HEK293T (cell line): Measurements from ENCODE around the gene EXD3.

Source experiments
- ARNT ChIP-seq: fragments of 450-650 bp; IDR thresholded peaks from 2 replicates; pipeline ENCODE4 v1.6.1; 2017; ENCODE audit warnings: mild to moderate bottlenecking
- BHLHE40 ChIP-seq: fragments of 450-650 bp; IDR thresholded peaks from 2 replicates; pipeline ENCODE4 v1.6.1; 2016; ENCODE audit warnings: mild to moderate bottlenecking, moderate library complexity, borderline replicate concordance
- FOXM1 ChIP-seq: fragments of 450-650 bp; IDR thresholded peaks from 2 replicates; pipeline ENCODE4 v1.6.1; 2017; ENCODE audit warnings: mild to moderate bottlenecking, borderline replicate concordance
- HDGF ChIP-seq: fragments of 450-650 bp; IDR thresholded peaks from 2 replicates; pipeline ENCODE4 v1.6.1; 2017; ENCODE audit warnings: antibody characterized with exemption, borderline replicate concordance
- NFRKB ChIP-seq: fragments of 450-650 bp; IDR thresholded peaks from 2 replicates; pipeline ENCODE4 v1.6.1; 2016; ENCODE audit warnings: mild to moderate bottlenecking, moderate library complexity
- SP1 ChIP-seq: fragments of 450-650 bp; IDR thresholded peaks from 2 replicates; pipeline ENCODE4 v1.6.1; 2017
- SUZ12 ChIP-seq: fragments of 450-650 bp; IDR thresholded peaks from 2 replicates; pipeline ENCODE4 v1.6.1; 2016; ENCODE audit warnings: mild to moderate bottlenecking
- TARDBP ChIP-seq: fragments of 450-650 bp; IDR thresholded peaks from 2 replicates; pipeline ENCODE4 v1.6.1; 2016
- TF ChIP-seq, protein P1 (sequence below): fragments of 450-650 bp; IDR thresholded peaks from 2 replicates; pipeline ENCODE4 v1.6.1; 2016

DNA sequence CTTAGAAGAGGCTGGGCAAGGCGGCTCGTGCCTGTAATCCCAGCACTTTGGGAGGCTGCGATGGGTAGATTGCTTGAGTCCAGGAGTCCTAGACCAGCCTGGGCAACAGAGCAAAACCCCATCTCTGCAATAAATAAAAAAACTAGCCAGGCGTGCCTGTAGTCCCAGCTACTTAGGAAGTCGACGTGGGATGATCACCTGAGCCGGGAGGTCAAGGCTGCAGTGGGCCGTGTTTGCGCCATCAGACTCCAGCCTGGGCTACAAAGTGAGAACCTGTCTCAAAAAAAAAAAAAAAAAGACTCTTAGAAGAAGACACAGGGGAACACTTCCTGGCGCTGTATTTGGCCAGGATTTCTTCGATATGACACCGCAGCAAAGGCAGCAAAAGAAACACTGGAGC lies 97.2 kb downstream of the EXD3 start:
- no peak for TF ChIP-seq SP1
- TF ChIP-seq SUZ12, result no peak
- TF ChIP-seq TARDBP, result no peak
- no peak for TF ChIP-seq ARNT
- no peak for TF ChIP-seq HDGF
- no peak for TF ChIP-seq NFRKB
- TF ChIP-seq BHLHE40, result no peak
- TF ChIP-seq, protein P1, sequence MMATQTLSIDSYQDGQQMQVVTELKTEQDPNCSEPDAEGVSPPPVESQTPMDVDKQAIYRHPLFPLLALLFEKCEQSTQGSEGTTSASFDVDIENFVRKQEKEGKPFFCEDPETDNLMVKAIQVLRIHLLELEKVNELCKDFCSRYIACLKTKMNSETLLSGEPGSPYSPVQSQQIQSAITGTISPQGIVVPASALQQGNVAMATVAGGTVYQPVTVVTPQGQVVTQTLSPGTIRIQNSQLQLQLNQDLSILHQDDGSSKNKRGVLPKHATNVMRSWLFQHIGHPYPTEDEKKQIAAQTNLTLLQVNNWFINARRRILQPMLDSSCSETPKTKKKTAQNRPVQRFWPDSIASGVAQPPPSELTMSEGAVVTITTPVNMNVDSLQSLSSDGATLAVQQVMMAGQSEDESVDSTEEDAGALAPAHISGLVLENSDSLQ, result no peak
- no peak for TF ChIP-seq FOXM1
